Measurements from ENCODE around the gene ANK3. TPM values are rescaled to one million over a fixed set of nuclear protein-coding genes. Genes with fewer than 3 reads are reported as not detected.

The ANK3 gene
- total and polyA plus RNA-seq, 2 experiments from 2014 or later: 46.5 to 85.2 TPM

- TF ChIP-seq ZNF462 (CRISPR knock-in tag; IDR thresholded peaks at IDR 0.05) (no peak), JUNB (IDR thresholded peaks at IDR 0.05; ENCODE audit: unreplicated experiment) (no peak), EZH2phosphoT487 (IDR thresholded peaks at IDR 0.05; ENCODE audit: unreplicated experiment) (no peak), POLR2AphosphoS5 (IDR thresholded peaks at IDR 0.05; ENCODE audit: low read depth) (no peak), ZNF331 (CRISPR knock-in tag; IDR thresholded peaks at IDR 0.05; ENCODE audit: low read depth) (no peak), STAT1 (IDR thresholded peaks at IDR 0.05; ENCODE audit: unreplicated experiment) (no peak), ZNF114 (CRISPR knock-in tag; IDR thresholded peaks at IDR 0.05) (no peak)
Observed at GRCh38 chr10:59984415-59984814, 405.3 kb downstream of the ANK3 start (continued).

GRCh38 chr10:59980356-59980755 lies 409.3 kb downstream of the ANK3 start:
- Histone ChIP-seq H3K4me2 (no peak overlapping the region), H3K9me2 (ENCODE audit: insufficient read depth) (no peaks in the 10 kb centered on the region), H3K27ac (ENCODE audit: low read depth) (no peak overlapping the region), H3K4me3 (no peak overlapping the region), H3K36me3 (ENCODE audit: insufficient read depth) (no peaks in the 10 kb centered on the region; the same call in 1 of the 2 replicates), H3K4me1 (ENCODE audit: insufficient read depth) (0 out of 2 replicates have a peak, but pooled peaks cover 4% of the 10 kb centered on the region), H2AFZ (no peak overlapping the region), H3K27me3 (ENCODE audit: insufficient read depth) (no peaks in the 10 kb centered on the region), H3K79me2 (replicated peaks; ENCODE audit: insufficient read depth) (no peaks in the 10 kb centered on the region), H4K20me1 (replicated peaks; ENCODE audit: insufficient read depth) (no peaks in the 10 kb centered on the region), H3F3A (replicated peaks; ENCODE audit: low read depth) (no peaks in the 10 kb centered on the region)
- Mint-ChIP-seq H3K36me3 (ENCODE audit: low read depth) (peaks cover 21% of the 10 kb centered on the region; the same call in 2 of the 3 replicates), H3K4me1 (peaks cover 3% of the 10 kb centered on the region; the same call in 2 of the 3 replicates), H3K4me3 (no peak overlapping the region), H3K27ac (no peak overlapping the region), H3K9me3 (peaks cover 34% of the 10 kb centered on the region), H3K27me3 (ENCODE audit: insufficient read depth, low read depth, poor library complexity) (peaks cover 2% of the 10 kb centered on the region)
- ATAC-seq: no peak
- DNase-seq (ENCODE audit: low spot score): no peak
- no peak for TF ChIP-seq ETS1 (IDR thresholded peaks at IDR 0.05)
- TF ChIP-seq CREB1 (CRISPR knock-in tag; IDR thresholded peaks at IDR 0.05; ENCODE audit: low read depth): no peak
- no peak for TF ChIP-seq STAT1 (IDR thresholded peaks at IDR 0.05; ENCODE audit: unreplicated experiment)
- TF ChIP-seq ZNF331 (CRISPR knock-in tag; IDR thresholded peaks at IDR 0.05; ENCODE audit: low read depth): no peak
- TF ChIP-seq REST (IDR thresholded peaks at IDR 0.05; ENCODE audit: unreplicated experiment): no peak
- no peak for TF ChIP-seq EZH2 (IDR thresholded peaks at IDR 0.05; ENCODE audit: low read depth, unreplicated experiment)
- TF ChIP-seq JUNB (IDR thresholded peaks at IDR 0.05; ENCODE audit: unreplicated experiment): no peak
- no peak for TF ChIP-seq ZNF114 (CRISPR knock-in tag; IDR thresholded peaks at IDR 0.05)
- no peak for TF ChIP-seq POLR2AphosphoS5 (IDR thresholded peaks at IDR 0.05; ENCODE audit: low read depth)
- no peak for TF ChIP-seq NANOG (IDR thresholded peaks at IDR 0.05; ENCODE audit: borderline replicate concordance)
- TF ChIP-seq EZH2phosphoT487 (IDR thresholded peaks at IDR 0.05; ENCODE audit: unreplicated experiment): no peak
- TF ChIP-seq CTCF (conservative IDR thresholded peaks at IDR 0.05; ENCODE audit: low read depth in 2 of 2): no peak

Data from GM23338 (cell line).